ENCODE measurements around the gene CBARP.
A peak's percentile ranks its signal among the peaks of the same experiment; 100 is the strongest.

CBARP gene

DNA sequence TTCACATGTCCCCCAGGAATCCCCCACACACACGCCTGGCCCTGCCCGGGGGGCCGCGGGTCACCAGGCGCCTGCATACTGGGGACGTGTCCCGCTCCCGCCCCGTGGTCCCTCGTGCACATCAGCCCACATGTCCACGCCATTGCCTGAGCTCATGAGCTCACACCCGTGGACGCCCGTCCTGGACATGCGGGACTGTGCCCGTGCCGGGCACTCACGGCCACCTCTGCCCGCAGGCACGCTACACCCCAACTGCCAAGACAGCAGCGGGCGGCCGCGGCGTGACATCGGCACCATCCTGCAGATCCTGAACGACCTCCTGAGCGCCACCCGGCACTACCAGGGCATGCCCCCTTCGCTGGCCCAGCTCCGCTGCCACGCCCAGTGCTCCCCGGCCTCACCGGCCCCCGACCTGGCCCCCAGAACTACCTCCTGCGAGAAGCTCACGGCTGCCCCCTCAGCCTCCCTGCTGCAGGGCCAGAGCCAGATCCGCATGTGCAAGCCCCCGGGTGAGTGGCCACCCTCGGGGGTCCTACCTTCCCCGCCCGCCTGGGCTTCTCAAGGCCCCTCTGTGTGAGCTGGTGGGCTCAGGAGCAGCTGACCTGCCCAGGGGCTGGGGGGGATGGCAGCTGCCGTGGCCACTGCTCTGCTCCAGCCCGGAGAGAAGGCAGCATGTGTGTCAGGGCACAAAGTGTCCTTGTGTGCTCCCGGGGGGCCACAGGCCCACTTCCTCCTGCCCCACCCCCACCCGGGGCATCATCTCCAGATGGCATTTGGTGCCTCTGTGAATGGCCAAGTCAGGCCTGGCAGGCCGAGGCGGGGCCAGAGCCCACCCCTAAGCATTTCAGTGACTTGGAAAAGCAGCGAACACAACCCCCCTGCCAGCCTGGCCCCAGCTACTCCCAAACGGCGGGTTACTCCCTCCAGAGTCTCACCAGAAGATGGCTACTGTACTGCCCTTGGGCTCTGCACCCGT, 17.7 kb upstream of the CBARP start:
- no peak overlapping the region for H3K4me3 ChIP-seq (ENCODE audit: low read depth, low read length)
- DNase-seq (ENCODE audit: low read depth) = no peak
- no peak for TF ChIP-seq CTCF (IDR thresholded peaks at IDR 0.05; ENCODE audit: control insufficient read depth, extremely low read depth, insufficient read depth)

DNA sequence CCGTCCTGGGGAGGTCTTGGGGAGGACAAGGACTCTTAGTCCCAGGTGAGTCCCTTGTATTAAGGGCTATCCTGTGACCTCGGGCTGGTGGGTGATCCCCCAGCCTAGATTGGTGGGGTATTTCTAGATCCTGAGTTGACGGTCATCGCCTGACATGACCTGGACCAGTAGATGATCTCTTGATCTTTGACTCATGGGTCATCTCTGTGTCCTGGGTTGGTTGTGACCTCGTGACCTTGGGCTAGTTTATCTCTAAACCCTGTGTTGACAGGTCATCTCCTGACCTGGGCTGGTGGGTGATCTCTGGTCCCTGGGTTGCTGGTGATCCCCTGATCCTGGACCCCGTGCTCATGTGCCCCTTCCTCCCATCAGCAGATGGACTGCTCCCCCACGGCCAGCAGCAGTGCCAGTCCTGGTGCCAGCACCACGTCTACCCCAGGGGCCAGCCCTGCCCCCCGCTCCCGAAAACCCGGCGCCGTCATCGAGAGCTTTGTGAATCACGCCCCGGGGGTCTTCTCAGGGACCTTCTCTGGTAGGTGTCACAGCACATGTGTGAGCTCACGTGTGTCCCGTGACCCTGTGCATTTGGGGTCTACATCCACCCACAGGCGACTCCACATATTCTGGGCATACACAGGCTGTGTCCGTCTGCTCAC, 16.9 kb upstream of the CBARP start:
- DNase-seq (ENCODE audit: low read depth) = no peak
- H3K4me3 ChIP-seq (ENCODE audit: low read depth, low read length) = no peak overlapping the region
- no peak for TF ChIP-seq CTCF (IDR thresholded peaks at IDR 0.05; ENCODE audit: control insufficient read depth, extremely low read depth, insufficient read depth)

DNA sequence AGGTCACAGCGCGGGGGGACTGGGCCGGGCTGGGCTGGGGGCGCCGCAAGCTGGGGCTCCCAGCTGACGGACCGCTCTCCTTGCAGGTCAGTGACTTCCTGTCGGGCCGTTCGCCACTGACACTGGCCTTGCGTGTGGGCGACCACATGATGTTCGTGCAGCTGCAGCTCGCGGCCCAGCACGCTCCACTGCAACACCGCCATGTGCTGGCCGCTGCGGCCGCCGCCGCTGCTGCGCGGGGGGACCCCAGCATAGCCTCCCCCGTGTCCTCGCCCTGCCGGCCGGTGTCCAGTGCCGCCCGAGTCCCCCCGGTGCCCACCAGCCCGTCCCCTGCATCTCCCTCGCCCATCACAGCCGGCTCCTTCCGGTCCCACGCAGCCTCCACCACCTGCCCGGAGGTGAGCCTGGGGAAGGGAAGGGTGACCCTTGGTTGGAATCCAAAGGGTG, 16.3 kb upstream of the CBARP start:
- no peak for DNase-seq (ENCODE audit: low read depth)
- no peak for TF ChIP-seq CTCF (IDR thresholded peaks at IDR 0.05; ENCODE audit: control insufficient read depth, extremely low read depth, insufficient read depth)
- no peak overlapping the region for H3K4me3 ChIP-seq (ENCODE audit: low read depth, low read length)

DNA sequence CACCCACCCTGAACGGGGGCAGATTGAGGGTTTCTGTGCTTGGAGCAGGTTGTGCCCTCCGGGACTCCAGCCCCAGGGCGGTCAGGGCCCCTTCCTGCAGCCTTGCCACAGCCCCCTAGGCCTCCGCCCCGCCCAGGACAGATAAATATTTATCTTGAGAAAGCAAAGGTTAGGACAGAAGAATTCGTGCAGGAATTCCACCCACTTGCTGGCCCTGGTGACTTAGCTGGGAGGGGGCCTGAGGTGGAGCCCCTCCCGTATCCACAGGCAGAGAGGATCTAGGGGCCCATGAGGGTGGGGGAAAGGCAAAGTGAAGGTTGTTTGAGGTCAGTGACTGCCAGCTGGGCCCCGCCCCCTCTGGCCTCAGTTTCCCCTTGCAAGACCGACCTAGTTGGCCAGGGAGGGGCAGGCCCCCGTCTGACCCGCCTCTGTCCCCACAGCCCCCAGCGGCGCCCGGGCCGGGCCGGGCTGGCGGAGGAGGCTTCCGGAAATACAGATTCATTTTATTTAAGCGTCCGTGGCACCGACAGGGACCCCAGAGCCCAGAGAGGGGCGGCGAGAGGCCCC, 15.8 kb upstream of the CBARP start:
- DNase-seq (ENCODE audit: low read depth) = no peak
- TF ChIP-seq CTCF (IDR thresholded peaks at IDR 0.05; ENCODE audit: control insufficient read depth, extremely low read depth, insufficient read depth) = no peak
- H3K4me3 ChIP-seq (ENCODE audit: low read depth, low read length) = peak overlapping the region; percentile 80

DNA sequence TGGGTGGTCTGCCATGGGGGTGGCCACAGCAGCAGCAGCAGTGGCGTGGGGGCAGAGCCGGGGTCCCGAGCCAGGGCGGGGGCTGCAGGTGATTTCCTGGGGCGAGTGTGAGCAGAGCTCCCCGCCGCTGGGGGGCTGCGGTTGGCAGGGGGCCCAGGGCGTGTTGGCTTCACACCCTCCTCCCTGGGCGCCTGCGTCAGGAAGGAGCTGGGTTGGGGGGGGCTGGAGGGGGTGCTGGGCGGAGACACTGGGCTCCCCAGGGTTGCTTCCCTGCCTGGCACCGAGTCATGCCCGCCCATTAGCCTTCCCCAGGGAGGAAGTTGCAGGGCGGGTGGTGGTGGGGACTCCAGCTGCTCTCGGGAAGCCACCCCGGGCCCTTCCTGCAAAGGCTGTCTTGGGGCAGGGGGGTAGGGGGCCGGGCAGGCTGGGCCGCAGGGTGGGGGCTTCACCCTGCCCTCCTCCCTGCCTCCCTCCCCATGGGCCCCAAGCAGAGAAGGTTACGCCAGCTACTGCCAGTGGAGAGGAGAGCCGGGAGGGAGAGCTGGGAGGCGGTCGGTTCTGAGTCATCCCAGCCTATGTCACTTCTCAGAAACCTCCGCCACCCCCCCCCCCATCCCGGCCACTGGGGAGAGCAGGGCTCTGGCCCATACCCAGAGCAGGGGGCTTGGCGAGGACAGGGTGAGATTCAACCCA, 15.2 kb upstream of the CBARP start:
- peak overlapping the region; percentile 80 for H3K4me3 ChIP-seq (ENCODE audit: low read depth, low read length)
- no peak for TF ChIP-seq CTCF (IDR thresholded peaks at IDR 0.05; ENCODE audit: control insufficient read depth, extremely low read depth, insufficient read depth)
- no peak for DNase-seq (ENCODE audit: low read depth)

- TF ChIP-seq CTCF (IDR thresholded peaks at IDR 0.05; ENCODE audit: control insufficient read depth, extremely low read depth, insufficient read depth) = no peak
- peak overlapping the region; percentile 80 for H3K4me3 ChIP-seq (ENCODE audit: low read depth, low read length)
- DNase-seq (ENCODE audit: low read depth) = no peak
Observed at GRCh38 chr19:1252221-1252820, 14.5 kb upstream of the CBARP start.
